Activated CD4-positive, alpha-beta T cell treated with anti-CD3 and anti-CD28 coated beads, Interleukin-2, amount 50 U/mL, for 48 hours (primary cell): Measurements from ENCODE around the gene CTSH.

Experiments used
- DNase-seq, 2 experiments: peaks; one replicate each; pipeline ENCODE4 v3.0.0-alpha.2; 2020

CTSH gene

GRCh38 chr15:78977591-78978347 lies 32.9 kb upstream of the CTSH start:
- DNase-seq = no peak

GRCh38 chr15:78977091-78977571 lies 32.3 kb upstream of the CTSH start:
- no peak for DNase-seq

- DNase-seq = no peak
Measured at GRCh38 chr15:78976691-78977090, 31.8 kb upstream of the CTSH start.

DNA sequence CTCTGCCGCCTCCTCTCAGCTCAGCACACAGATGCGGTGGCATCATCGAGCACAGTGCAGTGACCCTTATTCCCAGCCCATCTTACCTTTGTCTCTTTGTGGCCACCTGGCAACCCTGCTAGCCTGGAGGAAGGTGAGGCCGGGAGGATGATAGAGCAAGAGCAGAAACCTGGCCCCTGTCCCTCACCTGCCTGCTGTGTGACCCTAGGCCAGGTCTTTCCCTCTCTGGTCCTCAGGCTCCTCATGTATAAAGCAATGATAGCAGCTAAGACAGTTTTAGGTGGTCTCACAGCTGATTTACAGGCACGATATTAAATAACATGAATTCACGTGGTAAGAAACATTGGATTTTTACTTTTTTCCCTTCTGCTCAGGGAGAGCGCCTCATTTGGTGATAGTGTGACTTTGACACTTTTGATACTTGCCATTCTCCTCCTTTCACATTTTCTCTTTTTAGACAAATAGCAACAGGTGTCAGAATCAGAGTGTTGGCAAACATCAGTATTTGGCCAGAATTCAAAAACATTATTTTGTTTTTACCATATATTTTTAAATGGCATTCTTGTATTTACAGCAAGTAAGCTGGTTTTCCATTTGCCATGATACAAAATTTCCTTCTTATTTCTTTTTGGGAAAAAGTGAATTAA lies 29.5 kb upstream of the CTSH start:
- no peak for DNase-seq

GRCh38 chr15:78969687-78970349 lies 25.0 kb upstream of the CTSH start:
- no peak for DNase-seq

- DNase-seq = no peak
Measured at GRCh38 chr15:78968539-78969271, 23.9 kb upstream of the CTSH start.

GRCh38 chr15:78968114-78968513 lies 23.3 kb upstream of the CTSH start:
- DNase-seq = no peak

GRCh38 chr15:78960308-78960707 lies 15.5 kb upstream of the CTSH start:
- DNase-seq = no peak

DNA sequence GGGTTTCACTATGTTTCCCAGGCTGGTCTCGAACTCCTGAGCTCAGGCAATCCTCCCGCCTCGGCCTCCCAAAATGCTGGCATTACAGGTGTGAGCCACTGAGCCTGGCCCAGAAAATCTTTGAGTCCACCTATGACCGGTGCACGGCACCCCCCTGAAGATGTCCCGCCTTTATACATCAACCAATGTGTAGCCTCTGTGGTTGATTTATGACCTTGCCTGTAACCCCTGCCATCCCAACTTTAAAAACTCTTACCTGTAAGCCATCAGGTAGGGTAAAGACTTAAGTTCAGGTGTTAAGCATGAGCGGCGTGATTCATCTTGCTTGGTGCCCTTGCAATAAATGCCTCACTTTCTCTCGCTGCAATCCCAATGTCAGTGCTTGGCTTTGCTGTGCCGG lies 14.5 kb upstream of the CTSH start:
- DNase-seq = no peak

- no peak for DNase-seq
Measured at GRCh38 chr15:78957416-78958093, 12.7 kb upstream of the CTSH start.

DNA sequence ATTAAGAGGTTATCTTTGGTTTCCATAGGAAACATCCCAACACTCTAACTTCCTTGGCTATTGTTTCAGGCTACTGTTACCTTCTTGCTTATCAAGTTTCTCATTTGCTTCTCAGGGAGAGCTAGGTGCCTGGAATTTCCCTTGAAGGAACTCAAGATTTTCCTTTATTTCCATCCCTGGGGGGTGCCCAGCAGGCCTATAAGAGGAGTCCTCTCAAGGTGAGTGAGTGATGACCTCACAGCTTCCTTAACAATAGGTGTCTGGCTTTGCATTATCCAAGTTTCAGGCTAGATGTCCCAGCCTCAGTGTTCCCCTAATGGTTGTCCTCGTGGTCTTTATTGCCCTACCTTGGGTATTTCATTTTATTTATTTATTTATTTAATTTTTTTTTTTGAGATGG lies 12.1 kb upstream of the CTSH start:
- DNase-seq = no peak

DNA sequence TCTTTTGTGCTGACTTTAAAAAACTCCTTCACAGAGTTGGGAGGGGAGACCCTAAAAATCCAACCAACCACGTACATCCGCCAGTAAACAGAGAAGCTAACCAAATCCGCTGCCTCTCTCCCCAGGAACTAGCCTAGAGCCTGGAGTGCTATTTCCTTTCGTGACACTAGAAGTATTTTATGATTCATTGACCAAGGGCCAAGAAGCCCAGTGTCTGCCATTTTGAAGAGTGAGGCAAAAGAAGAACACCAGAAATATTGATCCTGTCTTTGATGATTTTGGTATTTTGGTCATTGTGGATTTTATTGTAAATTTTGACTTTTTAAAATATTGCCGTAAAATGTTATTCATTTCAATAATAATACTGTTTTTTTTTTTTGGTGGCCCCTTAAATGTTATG lies 10.5 kb upstream of the CTSH start:
- no peak for DNase-seq

DNA sequence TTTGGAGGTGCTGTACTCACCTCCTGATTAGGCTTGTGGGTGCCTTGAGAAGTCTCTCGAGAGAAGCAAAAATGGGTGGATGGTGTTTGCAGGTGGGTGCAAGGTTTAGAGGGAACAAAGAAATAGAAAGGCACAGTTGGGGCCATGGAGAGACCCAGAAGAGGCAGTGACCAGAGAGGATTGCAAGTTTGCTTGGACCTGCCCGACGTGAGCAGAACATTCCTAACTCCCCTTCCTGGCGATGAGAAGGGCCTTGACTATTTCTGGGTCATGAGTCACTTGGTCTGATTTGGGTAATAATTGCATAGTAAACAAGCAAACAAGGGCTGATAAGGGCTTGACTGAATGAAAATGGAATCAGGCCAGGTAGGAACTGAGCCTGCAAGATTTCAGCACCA lies 7.0 kb upstream of the CTSH start:
- DNase-seq = no peak

GRCh38 chr15:78950902-78951840 lies 6.3 kb upstream of the CTSH start:
- no peak for DNase-seq

GRCh38 chr15:78950343-78950742 lies 5.5 kb upstream of the CTSH start:
- DNase-seq = no peak

DNA sequence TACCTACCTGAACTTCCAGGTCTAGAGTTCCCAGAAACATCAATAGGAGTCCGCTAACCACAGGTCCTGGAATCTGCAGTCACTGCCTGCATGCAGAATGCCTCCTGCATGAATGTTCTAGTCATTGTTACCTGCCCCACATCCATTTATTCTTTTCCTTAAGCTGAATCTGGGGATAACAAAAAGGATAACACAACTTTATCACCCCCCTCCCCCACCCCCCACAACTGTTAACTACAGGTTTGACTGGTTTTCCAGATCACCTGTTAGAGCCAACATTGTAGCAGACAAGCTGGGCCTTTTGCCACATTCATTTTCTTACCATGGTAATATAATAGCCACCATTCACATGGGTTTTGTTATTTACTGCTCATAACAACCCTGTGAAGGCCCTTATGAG lies 4.6 kb upstream of the CTSH start:
- no peak for DNase-seq

DNA sequence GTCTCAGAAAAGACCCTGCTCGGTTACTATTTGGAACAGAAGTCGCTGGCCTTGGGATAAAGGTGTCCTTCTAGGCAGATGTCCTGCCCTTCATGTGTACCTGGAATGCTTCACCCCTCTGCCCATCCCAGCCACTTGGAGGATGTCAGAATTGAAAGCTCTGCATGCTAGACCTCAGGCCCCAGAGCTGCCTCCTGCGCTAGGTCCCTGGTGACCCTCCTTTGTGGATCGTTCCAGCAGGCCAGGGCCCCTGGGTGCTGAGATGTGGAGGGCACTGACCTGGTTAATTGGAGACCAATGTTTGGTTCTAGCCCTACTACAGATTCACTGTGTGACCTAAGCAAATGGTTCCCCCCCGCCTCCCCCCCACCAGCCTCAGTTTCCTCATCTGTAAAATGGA lies 2.7 kb upstream of the CTSH start:
- no peak for DNase-seq

DNA sequence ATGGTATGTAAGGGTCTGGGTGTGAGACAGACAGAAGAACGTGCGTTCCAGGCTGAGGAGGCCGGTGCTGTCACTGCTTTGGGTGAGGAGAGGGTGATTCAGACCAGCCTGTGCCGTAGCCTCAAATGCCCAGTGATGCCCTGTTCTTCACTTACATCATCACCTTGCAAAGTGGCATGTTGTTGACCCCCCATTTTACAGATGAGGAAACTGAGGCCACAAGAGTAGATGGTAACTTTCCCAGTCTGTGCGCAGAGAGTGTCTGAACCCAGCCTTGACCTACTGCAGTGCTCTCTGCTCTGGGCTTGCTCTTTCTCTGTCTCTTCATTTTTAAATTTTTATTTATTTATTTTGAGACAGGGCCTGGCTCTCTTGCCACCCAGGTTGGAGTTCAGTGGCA lies 1.6 kb upstream of the CTSH start:
- DNase-seq = no peak

DNA sequence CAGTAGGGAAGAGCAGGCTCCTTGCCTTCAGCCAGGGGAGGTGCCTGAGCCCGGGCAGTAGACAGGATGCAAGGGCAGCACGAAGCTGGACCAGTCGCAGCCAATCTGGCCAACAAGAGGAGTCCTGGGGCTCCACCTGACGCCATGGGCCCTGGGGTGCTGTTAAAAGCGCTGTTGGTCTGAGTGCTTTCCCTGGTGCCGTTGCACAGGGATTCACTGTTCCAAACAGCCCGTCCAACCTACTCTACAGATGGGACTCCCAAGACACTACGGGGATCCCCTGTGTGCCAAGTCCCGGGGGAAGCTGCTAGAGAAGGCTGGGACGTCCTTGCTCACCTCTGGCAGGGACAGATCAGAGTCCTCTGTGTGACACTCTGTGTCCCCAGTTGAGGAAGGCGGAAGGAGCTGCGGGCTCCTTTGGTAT lies 632 bp downstream of the CTSH start:
- DNase-seq = no peak

DNA sequence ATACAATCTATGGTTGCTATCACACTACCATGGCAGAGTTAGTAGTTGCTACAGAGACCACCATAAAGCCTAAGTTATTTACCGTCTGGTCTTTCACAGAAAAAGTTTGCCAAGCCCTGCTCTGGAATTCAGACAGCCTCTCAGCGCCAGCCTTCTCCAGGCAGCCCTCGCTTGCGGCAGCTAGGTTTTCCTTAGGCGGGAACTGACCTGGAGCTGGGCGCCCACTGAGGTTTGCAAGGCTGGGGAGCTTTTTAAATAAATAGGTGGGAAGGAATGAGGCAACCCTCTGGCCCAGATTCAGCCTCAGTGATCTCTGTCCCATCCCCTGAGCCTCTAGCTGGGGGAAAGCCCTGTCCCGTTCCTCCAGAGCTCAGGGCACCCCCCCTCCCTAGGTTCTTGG lies 1.2 kb downstream of the CTSH start:
- no peak for DNase-seq

DNA sequence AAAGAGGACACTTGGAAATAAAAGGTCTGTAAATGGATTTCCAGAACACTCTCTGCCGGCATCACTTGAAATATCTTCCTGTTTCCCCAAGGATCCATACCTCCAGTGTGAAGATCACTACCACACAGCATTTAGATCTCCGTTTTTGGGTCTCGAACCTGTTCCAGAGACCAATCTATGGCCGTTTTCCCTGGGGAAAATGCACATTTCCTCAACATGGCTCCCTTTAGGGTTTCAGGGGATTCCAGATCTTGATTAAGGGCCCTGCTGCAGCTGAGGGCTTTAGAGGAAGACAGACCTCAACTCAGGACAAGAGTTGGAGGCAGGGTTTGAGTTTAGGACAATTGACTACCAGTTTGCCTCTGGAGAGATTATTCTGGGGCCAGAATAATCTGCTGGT lies 2.1 kb downstream of the CTSH start:
- DNase-seq = no peak
